IPS-15b (cell line): ENCODE measurements around the gene KRTAP10-2.
"Not testable (repeated sequence)": the region's sequence is repeated elsewhere in the genome, so short reads cannot be mapped to it uniquely, and the experiment has no call there.

Source experiments
- H3K27me3 ChIP-seq: one replicate; pipeline ENCODE4 v1.6.1; 2013; ENCODE audit warnings: low read length; ENCODE audit not compliant: control insufficient read depth, insufficient read depth
- H3K36me3 ChIP-seq: one replicate; pipeline ENCODE4 v1.6.1; 2013; ENCODE audit warnings: low read length; ENCODE audit not compliant: control insufficient read depth, insufficient read depth
- H3K4me1 ChIP-seq: one replicate; pipeline ENCODE4 v1.6.1; 2013; ENCODE audit warnings: mild to moderate bottlenecking, low read length; ENCODE audit not compliant: control insufficient read depth, insufficient read depth
- H3K4me3 ChIP-seq: one replicate; pipeline ENCODE4 v1.5.1; 2013; ENCODE audit warnings: low read depth, low read length
- H3K9ac ChIP-seq: one replicate; pipeline ENCODE4 v1.6.1; 2013; ENCODE audit warnings: low read depth, mild to moderate bottlenecking, low read length
- H3K9me3 ChIP-seq: one replicate; pipeline ENCODE4 v1.6.1; 2013; ENCODE audit warnings: mild to moderate bottlenecking, low read length; ENCODE audit not compliant: control insufficient read depth, insufficient read depth

The KRTAP10-2 gene

DNA sequence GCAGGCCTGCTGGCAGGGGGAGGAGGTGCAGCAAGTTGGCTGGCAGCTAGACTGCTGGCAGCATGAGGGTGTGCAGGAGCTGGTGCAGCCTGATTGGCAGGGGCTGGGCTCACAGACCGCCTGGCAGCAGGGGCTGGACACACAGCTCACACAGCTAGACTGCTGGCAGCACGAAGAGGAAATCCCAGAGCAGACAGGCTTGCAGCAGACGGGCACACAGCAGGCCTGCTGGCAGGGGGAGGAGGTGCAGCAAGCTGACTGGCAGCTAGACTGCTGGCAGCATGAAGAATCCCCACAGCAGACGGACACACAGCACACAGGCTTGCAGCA is 40.5 kb upstream of the KRTAP10-2 start:
- not testable (repeated sequence) for H3K27me3 ChIP-seq, H3K4me1 ChIP-seq, H3K36me3 ChIP-seq, H3K9ac ChIP-seq, H3K9me3 ChIP-seq, H3K4me3 ChIP-seq

DNA sequence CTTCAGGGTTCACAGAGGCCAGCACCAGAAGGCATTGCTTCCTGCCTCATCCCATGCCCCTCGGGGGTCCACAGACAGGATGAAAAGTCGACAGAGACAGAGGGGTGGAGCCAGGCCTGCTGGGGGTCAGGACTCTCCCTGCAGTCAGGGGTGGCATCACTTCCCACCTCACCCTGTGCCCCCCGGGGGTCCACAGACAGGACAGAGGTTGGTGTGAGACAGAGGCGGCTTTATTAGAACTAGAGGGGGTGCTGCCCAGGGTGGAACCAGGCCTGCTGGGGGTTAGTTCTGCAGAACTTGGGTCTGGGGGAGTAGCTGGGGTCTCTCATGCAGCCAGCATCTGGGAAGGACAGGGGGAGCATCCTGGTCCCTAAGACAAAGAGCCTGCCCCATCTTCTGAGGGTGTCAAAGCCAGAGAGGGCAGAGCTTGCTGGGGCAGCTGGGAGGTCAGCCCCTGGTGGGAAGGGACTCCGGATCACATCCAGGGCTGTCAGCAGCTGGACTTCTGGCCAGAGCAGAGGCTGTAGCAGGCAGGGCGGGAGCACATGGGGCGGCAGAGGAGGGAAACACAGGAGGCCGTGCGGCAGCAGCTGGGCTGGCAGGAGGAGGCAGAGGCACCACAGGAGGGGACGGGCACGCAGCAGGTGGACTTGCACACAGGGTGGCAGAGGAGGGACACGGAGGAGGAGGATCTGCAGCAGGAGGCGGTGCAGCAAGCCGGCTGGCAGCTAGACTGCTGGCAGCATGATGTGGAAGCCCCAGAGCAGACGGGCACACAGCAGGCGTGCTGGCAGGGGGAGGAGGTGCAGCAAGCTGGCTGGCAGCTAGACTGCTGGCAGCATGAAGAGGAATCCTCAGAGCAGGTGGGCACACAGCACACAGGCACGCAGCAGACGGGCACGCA is 39.8 kb upstream of the KRTAP10-2 start:
- not testable (repeated sequence) for H3K9me3 ChIP-seq, H3K27me3 ChIP-seq

DNA sequence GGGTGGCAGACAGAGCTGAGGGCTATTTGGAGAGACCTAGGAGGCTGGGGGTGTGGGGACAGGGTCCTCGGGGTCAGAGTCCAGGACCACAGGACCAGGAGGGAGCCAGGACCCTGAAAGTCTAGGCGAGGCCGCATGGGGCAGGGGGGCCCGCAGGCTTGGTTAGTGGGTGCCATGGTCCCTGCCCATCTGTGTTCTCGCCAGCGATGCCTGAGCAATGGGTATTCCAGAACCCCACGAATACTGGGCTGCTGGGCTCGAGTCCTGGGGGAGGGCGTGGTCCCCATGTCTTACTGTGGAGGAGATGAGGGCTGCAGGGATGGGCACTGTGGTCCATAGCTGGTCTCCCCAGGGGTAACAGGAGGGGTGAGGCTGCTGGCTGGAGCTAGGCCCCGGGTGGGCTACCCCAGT is 39.0 kb upstream of the KRTAP10-2 start:
- Histone ChIP-seq H3K27me3 (no peaks in the 10 kb centered on the region), H3K36me3 (no peaks in the 10 kb centered on the region), H3K4me3 (no peak overlapping the region), H3K9ac (no peak overlapping the region), H3K4me1 (peaks cover 5% of the 10 kb centered on the region), H3K9me3 (no peaks in the 10 kb centered on the region)

More for the DNA sequence above, 39.8 kb upstream of the KRTAP10-2 start:
- H3K4me3 ChIP-seq, H3K36me3 ChIP-seq, H3K9ac ChIP-seq, H3K4me1 ChIP-seq: not testable (repeated sequence)

DNA sequence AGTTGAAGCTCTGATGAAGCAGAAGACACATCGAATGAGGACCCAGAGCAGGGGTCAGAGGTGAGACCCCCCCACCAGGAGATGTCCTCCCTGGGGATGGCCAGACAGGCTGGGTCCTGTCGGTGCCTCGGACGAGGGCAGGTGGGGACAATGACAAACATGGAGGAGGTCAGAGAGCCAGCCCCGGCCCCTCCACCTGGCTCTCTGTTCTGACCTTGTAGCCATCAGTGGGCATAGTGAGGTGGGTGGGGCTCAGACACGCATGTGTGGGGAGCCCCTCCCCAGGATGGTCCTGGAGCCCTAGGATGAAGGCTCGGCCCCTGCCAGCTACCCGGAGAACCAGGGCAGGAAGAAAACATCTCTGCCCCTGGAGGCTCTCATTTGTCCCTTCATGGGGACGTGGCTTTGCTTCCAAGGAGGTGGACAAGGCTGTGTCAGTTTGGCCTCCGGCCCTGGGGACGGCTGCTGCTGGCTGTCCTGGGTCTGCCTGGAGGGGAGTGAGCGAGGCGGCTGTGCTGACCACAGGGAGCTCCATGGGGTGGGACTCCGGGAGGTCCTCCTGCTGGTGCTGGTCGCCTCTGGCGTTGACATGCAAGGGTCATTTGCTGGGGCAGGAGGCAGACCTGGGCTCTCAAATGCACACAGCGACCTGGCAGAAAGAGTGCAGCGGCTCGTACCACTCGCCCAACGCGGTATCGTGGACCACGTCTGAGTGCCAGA is 38.4 kb upstream of the KRTAP10-2 start:
- Histone ChIP-seq H3K27me3 (no peaks in the 10 kb centered on the region), H3K9ac (no peak overlapping the region), H3K9me3 (no peaks in the 10 kb centered on the region), H3K36me3 (no peaks in the 10 kb centered on the region), H3K4me1 (peaks cover 5% of the 10 kb centered on the region), H3K4me3 (no peak overlapping the region)

DNA sequence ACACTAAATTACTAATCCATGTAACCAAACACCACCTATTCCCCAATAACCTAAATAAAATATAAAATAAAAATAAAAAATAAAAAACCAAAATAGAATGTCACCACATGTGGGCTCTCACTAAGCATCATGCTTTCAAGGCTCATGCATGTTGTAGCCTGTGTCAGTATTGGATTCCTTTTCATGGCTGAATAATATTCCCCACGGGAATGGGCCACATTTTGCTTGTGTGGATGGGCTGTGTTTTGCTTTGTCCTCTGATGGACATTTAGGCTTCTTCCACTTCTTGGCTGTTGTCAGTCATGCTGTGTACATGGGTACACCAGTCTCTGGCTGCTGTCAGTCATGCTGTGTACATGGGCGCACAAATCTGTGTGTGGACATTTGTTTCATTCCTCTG is 37.8 kb upstream of the KRTAP10-2 start:
- Histone ChIP-seq H3K36me3 (no peaks in the 10 kb centered on the region), H3K4me3 (no peak overlapping the region), H3K27me3 (no peaks in the 10 kb centered on the region), H3K9ac (no peak overlapping the region), H3K9me3 (no peaks in the 10 kb centered on the region), H3K4me1 (peaks cover 5% of the 10 kb centered on the region)

DNA sequence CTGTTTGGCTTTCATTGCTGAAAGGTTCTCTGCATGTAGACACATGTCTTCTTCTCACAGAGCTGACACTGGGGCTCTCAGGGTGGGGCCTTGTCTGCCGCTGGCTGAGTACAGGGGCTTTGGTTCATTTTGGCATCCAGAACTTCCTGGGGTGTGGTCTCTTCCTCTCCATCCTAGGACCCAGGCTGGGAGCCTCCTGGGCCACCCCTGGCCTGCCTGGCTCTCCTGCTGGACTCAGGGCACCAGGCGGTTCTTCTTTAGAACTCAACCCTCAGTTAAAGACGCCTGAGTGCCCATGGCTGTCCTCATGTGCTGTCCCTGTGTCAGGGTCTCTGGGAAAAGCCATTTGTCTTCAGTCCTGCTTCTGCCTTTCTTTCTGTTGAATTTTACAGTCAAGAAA is 34.6 kb upstream of the KRTAP10-2 start:
- Histone ChIP-seq H3K27me3 (no peaks in the 10 kb centered on the region), H3K4me3 (no peak overlapping the region), H3K36me3 (no peaks in the 10 kb centered on the region), H3K9me3 (no peaks in the 10 kb centered on the region), H3K9ac (no peak overlapping the region), H3K4me1 (no peaks in the 10 kb centered on the region)

DNA sequence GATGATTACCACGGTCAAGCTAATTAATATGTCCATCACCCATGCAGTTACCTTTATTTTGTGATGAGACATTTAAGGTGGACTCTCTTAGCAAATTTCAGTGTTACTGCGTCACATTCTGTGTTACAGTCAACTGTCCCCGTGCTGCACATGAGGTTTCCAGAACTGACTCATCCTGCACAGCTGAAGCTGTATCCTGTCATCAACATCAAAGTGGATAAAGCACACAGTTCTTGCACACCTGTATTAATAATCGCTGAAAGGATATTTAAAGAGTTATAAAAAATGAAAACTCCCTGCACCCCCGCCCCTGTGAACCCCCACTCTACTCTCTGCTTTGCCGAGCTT is 32.5 kb upstream of the KRTAP10-2 start:
- no peaks in the 10 kb centered on the region for H3K36me3 ChIP-seq
- no peaks in the 10 kb centered on the region for H3K4me1 ChIP-seq
- H3K4me3 ChIP-seq, result no peak overlapping the region
- H3K27me3 ChIP-seq, result no peaks in the 10 kb centered on the region
- H3K9ac ChIP-seq, result no peak overlapping the region
- H3K9me3 ChIP-seq, result no peaks in the 10 kb centered on the region

DNA sequence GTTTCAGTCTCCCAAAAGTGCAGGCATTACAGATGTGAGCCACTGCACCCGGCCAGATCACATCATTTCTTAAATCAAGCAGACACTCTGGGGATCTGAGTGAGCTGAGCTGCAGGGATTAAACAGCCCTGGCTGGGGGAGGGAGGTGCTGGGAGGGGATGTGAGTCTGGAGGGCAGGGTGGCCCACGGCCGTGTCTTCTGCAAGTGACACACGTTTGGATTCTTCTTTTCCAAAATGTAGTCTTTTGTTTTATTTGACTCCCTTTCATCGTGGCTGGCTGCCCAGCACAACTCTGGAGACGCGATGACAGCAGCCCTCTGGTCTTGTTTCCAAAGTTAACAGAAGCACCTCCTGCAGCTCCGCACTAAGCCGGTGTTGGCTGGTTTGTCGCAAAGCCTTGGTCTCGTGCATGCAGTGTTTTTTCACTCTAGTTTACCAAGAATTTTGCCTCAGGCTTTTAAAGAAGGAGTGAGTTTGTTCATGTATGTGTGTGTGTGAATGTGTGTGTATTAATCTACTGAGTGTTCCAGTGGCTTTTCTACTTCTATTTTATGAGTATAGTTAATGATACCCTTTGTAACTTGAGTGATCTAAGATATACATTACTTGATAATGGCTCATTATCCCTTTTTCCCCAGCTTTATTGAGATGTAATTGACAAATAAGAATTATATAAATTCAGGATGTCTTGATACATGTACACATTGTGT is 31.9 kb upstream of the KRTAP10-2 start:
- H3K4me3 ChIP-seq, result no peak overlapping the region
- no peak overlapping the region for H3K9ac ChIP-seq
- no peaks in the 10 kb centered on the region for H3K36me3 ChIP-seq
- H3K27me3 ChIP-seq, result no peaks in the 10 kb centered on the region
- no peaks in the 10 kb centered on the region for H3K9me3 ChIP-seq
- no peaks in the 10 kb centered on the region for H3K4me1 ChIP-seq

DNA sequence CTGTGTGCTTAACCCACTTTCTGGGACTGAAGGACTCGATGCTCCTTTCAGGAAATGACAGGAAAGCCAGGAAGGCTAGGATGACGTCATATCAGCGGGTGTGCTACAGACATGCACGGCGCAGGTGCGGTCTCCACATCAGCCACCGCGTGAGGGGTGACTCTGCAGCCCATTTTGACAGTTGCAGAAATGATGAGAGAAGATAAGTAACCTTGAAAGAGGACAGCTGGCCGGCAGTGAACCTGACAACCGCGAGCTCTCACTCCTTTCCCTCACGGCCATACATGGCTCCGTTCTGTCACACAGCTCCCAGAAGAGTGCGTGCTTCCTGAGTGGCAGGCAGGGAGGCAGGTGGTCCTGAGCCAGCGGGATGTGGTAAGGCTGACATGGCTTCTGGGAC is 30.8 kb upstream of the KRTAP10-2 start:
- H3K27me3 ChIP-seq, result no peaks in the 10 kb centered on the region
- no peak overlapping the region for H3K9ac ChIP-seq
- H3K9me3 ChIP-seq, result no peaks in the 10 kb centered on the region
- H3K4me1 ChIP-seq, result no peaks in the 10 kb centered on the region
- H3K4me3 ChIP-seq, result no peak overlapping the region
- no peaks in the 10 kb centered on the region for H3K36me3 ChIP-seq

DNA sequence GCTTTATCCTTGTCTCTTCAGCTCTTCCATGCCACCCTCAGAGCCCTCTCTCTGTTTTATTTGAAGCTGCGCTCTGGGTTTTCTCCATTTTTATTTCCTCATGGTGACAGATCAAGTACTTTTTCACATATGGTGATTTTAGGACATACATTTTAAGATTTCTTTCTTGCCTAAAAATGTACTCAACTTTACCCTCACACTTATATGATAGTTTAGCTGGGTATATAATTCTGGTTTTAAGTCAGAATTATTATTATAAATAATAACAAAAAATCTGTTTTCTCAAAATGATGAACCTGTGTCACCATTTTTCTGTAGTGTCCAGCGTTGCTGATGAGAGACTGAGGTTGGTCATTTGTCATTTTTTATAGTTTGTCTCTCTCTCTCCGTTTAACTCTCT is 29.9 kb upstream of the KRTAP10-2 start:
- no peak overlapping the region for H3K9ac ChIP-seq
- H3K4me1 ChIP-seq, result no peaks in the 10 kb centered on the region
- no peaks in the 10 kb centered on the region for H3K36me3 ChIP-seq
- H3K27me3 ChIP-seq, result no peaks in the 10 kb centered on the region
- H3K4me3 ChIP-seq, result no peak overlapping the region
- H3K9me3 ChIP-seq, result no peaks in the 10 kb centered on the region

DNA sequence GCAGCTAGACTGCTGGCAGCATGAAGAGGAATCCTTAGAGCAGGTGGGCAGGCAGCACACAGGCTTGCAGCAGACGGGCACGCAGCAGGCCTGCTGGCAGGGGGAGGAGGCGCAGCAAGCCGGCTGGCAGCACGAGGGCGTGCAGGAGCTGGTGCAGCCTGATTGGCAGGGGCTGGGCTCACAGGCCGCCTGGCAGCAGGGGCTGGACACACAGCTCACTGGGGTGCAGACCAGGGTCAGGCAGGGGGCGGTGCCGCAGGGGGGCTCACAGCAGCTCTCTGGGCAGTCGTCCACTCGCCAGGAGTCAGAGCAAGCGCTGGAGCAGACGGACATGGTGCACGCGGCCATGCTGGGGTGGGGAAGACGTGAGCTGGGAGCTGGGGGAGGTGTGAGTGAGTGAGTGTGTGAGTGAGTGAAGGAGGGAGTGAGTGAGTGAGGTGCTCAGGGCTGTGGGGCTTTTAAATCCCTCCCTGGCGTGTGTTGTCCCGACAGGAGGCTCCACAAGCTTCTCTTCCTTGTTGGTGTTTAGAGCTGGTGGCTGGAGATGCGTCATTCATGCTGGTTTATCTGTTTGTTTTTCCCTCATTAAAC is 29.0 kb upstream of the KRTAP10-2 start, which contains the start of gene KRTAP10-5:
TSS of gene KRTAP10-5 (minus strand) at position 374 of the 591 bp plus-strand sequence. CDS start at position 348, 26 bp downstream.
- H3K9ac ChIP-seq, H3K36me3 ChIP-seq, H3K4me3 ChIP-seq, H3K4me1 ChIP-seq, H3K9me3 ChIP-seq, H3K27me3 ChIP-seq: not testable (repeated sequence)
